IMR-90 (cell line): ENCODE measurements around the gene GATA1. TPM values are rescaled to one million over a fixed set of nuclear protein-coding genes. Genes with fewer than 3 reads are reported as not detected.

Source experiments
- ATAC-seq: fragments of 200-7000 bp; cut with Tn5 transposase; 2 replicates; pipeline ENCODE4 v1.9.1; 2020; ENCODE audit warnings: low read depth, mild to moderate bottlenecking, moderate library complexity
- BruUV-seq: library from RNA; stranded (reverse); fragments of 400-500 nt; replicated peaks from 2 replicates; lab custom pipeline; 2021; lab: Mats Ljungman, UMichigan
- CTCF ChIA-PET: fragments of 300-600 bp; formaldehyde crosslinking; extraction: SDS; loops from one replicate; lab custom pipeline; 2021; ENCODE audit warnings: antibody characterized with exemption; lab: Yijun Ruan, JAX
- POLR2A ChIA-PET: fragments of 300-600 bp; sonication (Branson Sonifier 250); formaldehyde crosslinking; loops from one replicate; lab custom pipeline; 2022; ENCODE audit warnings: antibody characterized with exemption; ENCODE audit not compliant: unreplicated experiment; lab: Charles Lee
- DNase-seq: peaks from one replicate; pipeline ENCODE4 v3.0.0; 2013
- H2AFZ ChIP-seq: replicated peaks from 2 replicates; pipeline ENCODE3; 2013; ENCODE audit warnings: low read length, mild to moderate bottlenecking; ENCODE audit not compliant: poor library complexity
- H2AK5ac ChIP-seq: 2 replicates; pipeline ENCODE4 v1.6.1; 2013; ENCODE audit warnings: low read depth, low read length, inconsistent platforms
- H2AK9ac ChIP-seq: replicated peaks from 2 replicates; pipeline ENCODE3; 2013; ENCODE audit warnings: mild to moderate bottlenecking, low read depth, low read length, moderate library complexity; ENCODE audit not compliant: poor library complexity
- H2BK120ac ChIP-seq: 2 replicates; pipeline ENCODE4 v1.6.1; 2013; ENCODE audit warnings: low read depth, low read length, inconsistent platforms
- H2BK15ac ChIP-seq: 3 replicates; pipeline ENCODE4 v1.6.1; 2013; ENCODE audit warnings: low read depth, low read length, inconsistent platforms
- H2BK20ac ChIP-seq: 2 replicates; pipeline ENCODE4 v1.6.1; 2013; ENCODE audit warnings: low read depth, mild to moderate bottlenecking, inconsistent platforms, low read length, moderate library complexity
- H2BK5ac ChIP-seq: 2 replicates; pipeline ENCODE4 v1.6.1; 2013; ENCODE audit warnings: mild to moderate bottlenecking, low read depth, low read length, inconsistent platforms; ENCODE audit not compliant: poor library complexity, severe bottlenecking
- H3K14ac ChIP-seq: replicated peaks from 2 replicates; pipeline ENCODE4 v1.6.1; 2013; ENCODE audit warnings: low read depth, low read length, inconsistent platforms
- H3K18ac ChIP-seq: 2 replicates; pipeline ENCODE4 v1.6.1; 2013; ENCODE audit warnings: low read depth, low read length, control low read depth
- H3K23ac ChIP-seq: 2 replicates; pipeline ENCODE4 v1.6.1; 2013; ENCODE audit warnings: low read depth, low read length, inconsistent platforms
- H3K27ac ChIP-seq: 2 replicates; pipeline ENCODE4 v1.5.1; 2013; ENCODE audit warnings: mild to moderate bottlenecking, control low read depth, low read length; ENCODE audit not compliant: insufficient read depth
- H3K27me3 ChIP-seq: 2 replicates; pipeline ENCODE4 v1.6.1; 2013; ENCODE audit warnings: low read length; ENCODE audit not compliant: control insufficient read depth, insufficient read depth
- H3K36me3 ChIP-seq: 2 replicates; pipeline ENCODE4 v1.6.1; 2013; ENCODE audit warnings: low read length, mixed read lengths; ENCODE audit not compliant: control insufficient read depth, insufficient read depth
- H3K4ac ChIP-seq: 2 replicates; pipeline ENCODE4 v1.6.1; 2013; ENCODE audit warnings: low read depth, low read length, inconsistent platforms
- H3K4me1 ChIP-seq: 2 replicates; pipeline ENCODE4 v1.6.1; 2013; ENCODE audit warnings: low read length, mixed read lengths; ENCODE audit not compliant: control insufficient read depth, insufficient read depth
- H3K4me2 ChIP-seq: 2 replicates; pipeline ENCODE4 v1.6.1; 2013; ENCODE audit warnings: low read depth, mild to moderate bottlenecking, control low read depth, low read length, moderate library complexity
- H3K4me3 ChIP-seq: 2 replicates; pipeline ENCODE4 v1.5.1; 2013; ENCODE audit warnings: low read depth, mild to moderate bottlenecking, control low read depth, low read length, moderate library complexity; ENCODE audit not compliant: insufficient read depth
- H3K56ac ChIP-seq: 2 replicates; pipeline ENCODE4 v1.6.1; 2013; ENCODE audit warnings: low read length, inconsistent platforms; ENCODE audit not compliant: insufficient read depth; ENCODE audit errors: extremely low read depth
- H3K79me1 ChIP-seq, 2 experiments: 2 replicates each; pipeline ENCODE4 v1.6.1; 2013; ENCODE audit warnings: low read length in 2 of 2, inconsistent platforms in 1 of 2, low read depth in 1 of 2
- H3K9ac ChIP-seq: 2 replicates; pipeline ENCODE4 v1.6.1; 2013; ENCODE audit warnings: low read depth, low read length, control low read depth
- H3K9me1 ChIP-seq: 2 replicates; pipeline ENCODE4 v1.6.1; 2013; ENCODE audit warnings: low read length, inconsistent platforms; ENCODE audit not compliant: insufficient read depth
- H3K9me3 ChIP-seq: 2 replicates; pipeline ENCODE4 v1.6.1; 2013; ENCODE audit warnings: low read length; ENCODE audit not compliant: control insufficient read depth, insufficient read depth
- H4K20me1 ChIP-seq: 2 replicates; pipeline ENCODE4 v1.6.1; 2013; ENCODE audit warnings: low read length, inconsistent platforms; ENCODE audit not compliant: insufficient read depth
- H4K5ac ChIP-seq: 2 replicates; pipeline ENCODE4 v1.6.1; 2013; ENCODE audit warnings: mild to moderate bottlenecking, low read depth, low read length, control low read depth
- H4K8ac ChIP-seq, 2 experiments: 2 replicates each; pipeline ENCODE4 v1.6.1; 2013; ENCODE audit warnings: low read depth in 2 of 2, low read length in 2 of 2, control low read depth in 1 of 2, inconsistent platforms in 1 of 2
- H4K91ac ChIP-seq: 2 replicates; pipeline ENCODE4 v1.6.1; 2013; ENCODE audit warnings: low read depth, low read length, inconsistent platforms; ENCODE audit not compliant: insufficient read depth
- BHLHE40 ChIP-seq: fragments of 150-350 bp; IDR thresholded peaks from 2 replicates; pipeline ENCODE4 v1.6.1; 2016; ENCODE audit warnings: mild to moderate bottlenecking, low read depth, low read length
- ELK1 ChIP-seq: fragments of 150-350 bp; IDR thresholded peaks from 2 replicates; pipeline ENCODE4 v1.6.1; 2016; ENCODE audit warnings: low read depth, mild to moderate bottlenecking, low read length, moderate library complexity, borderline replicate concordance
- FOS ChIP-seq: fragments of 150-350 bp; IDR thresholded peaks from 2 replicates; pipeline ENCODE4 v1.6.1; 2016; ENCODE audit warnings: low read depth, low read length
- MAFK ChIP-seq: IDR thresholded peaks from 2 replicates; pipeline ENCODE4 v1.6.1; 2012; ENCODE audit warnings: low read depth, low read length, improper control_type of control experiment
- MAZ ChIP-seq: IDR thresholded peaks from 2 replicates; pipeline ENCODE4 v1.6.1; 2012; ENCODE audit warnings: low read depth, mild to moderate bottlenecking, low read length, improper control_type of control experiment, moderate library complexity, borderline replicate concordance
- POLR2A ChIP-seq: IDR thresholded peaks from 2 replicates; pipeline ENCODE4 v1.6.1; 2012; ENCODE audit warnings: mild to moderate bottlenecking, low read depth, low read length
- USF2 ChIP-seq: fragments of 150-350 bp; IDR thresholded peaks from 2 replicates; pipeline ENCODE4 v1.6.1; 2017; ENCODE audit warnings: mild to moderate bottlenecking, antibody characterized with exemption, low read length, low read depth
- WGBS, 2 experiments: methylation state at CpG; one replicate each; pipeline versions ENCODE4 v1.1.5 to v1.1.7; 2013; ENCODE audit warnings: missing lambda C conversion rate in 2 of 2; ENCODE audit not compliant: insufficient read length in 1 of 2; ENCODE audit errors: extremely low coverage in 2 of 2; 5-methylcytosine and 5-hydroxymethylcytosine counted together
- dilution Hi-C: fragments of 300-500 bp; cut with HindIII; formaldehyde crosslinking; loops from one replicate; pipeline ENCODE4 v1.14.3; 2018; ENCODE audit warnings: low sequenced_read_pairs; ENCODE audit not compliant: unreplicated experiment
- in situ Hi-C: fragments of 300-500 bp; cut with MboI; formaldehyde crosslinking; loops from 3 replicates; pipeline ENCODE4 v1.14.3; 2019; ENCODE audit warnings: low sequenced_read_pairs, inconsistent platforms, mixed read lengths
- intact Hi-C: fragments of 100-400 bp; cut with micrococcal nuclease; formaldehyde crosslinking; loops from 2 replicates; pipeline ENCODE4 v1.10.0; 2022
- polyA plus RNA-seq, 3 experiments: library from polyadenylated mRNA; depleted of rRNA; stranded (reverse); fragments of >200 nt; gene quantifications; 2 replicates each; pipeline ENCODE4 v1.2.3, GENCODE V29; 2012; ENCODE audit warnings: low replicate concordance in 1 of 3
- total RNA-seq: library from RNA; depleted of rRNA; stranded (reverse); fragments of >200 nt; gene quantifications from 2 replicates; pipeline ENCODE4 v1.2.3, GENCODE V29; 2012

GATA1 gene
- total and polyA plus RNA-seq, 2 of the 4 experiments (the other 2 are of a cell fraction): not detected

GRCh38 chrX:48737213-48737938, 49.0 kb upstream of the GATA1 start:
- in situ Hi-C loops: no loop called here
- H3K4me3 ChIP-seq: peak overlapping the region; percentile 53
- no peaks in the 10 kb centered on the region; the same call in 1 of the 2 replicates for H3K27me3 ChIP-seq
- peak overlapping the region; percentile 70 for H3K27ac ChIP-seq
- DNase-seq: peak; percentile 97
- 0 out of 2 replicates have a peak, but pooled peaks cover 3% of the 10 kb centered on the region for H3K9me1 ChIP-seq
- no peak overlapping the region for H2BK15ac ChIP-seq
- WGBS, 2 experiments: 29% methylated on average over 13 of the region's 48 CpGs; no CpG with 5 or more reads in 1 of the 2 experiments
- no peak overlapping the region for H2BK20ac ChIP-seq
- H3K4me1 ChIP-seq: no peaks in the 10 kb centered on the region
- peak overlapping the region; percentile 35 for H4K91ac ChIP-seq
- peak overlapping the region; percentile 77 for H3K23ac ChIP-seq
- peak overlapping the region; percentile 66 for H3K9ac ChIP-seq
- H3K4me2 ChIP-seq: peak overlapping the region; percentile 57
- no peaks in the 10 kb centered on the region for H4K20me1 ChIP-seq
- H2AK5ac ChIP-seq: peak overlapping the region; percentile 59; the same call in 1 of the 2 replicates
- H2AK9ac ChIP-seq: peak overlapping the region; percentile 91
- no peak overlapping the region for H3K18ac ChIP-seq
- intact Hi-C loops: loop anchor here (1.0 kb wide), 1 partner anchor 64 kb away; no protein-coding TSS in a partner anchor
- ChIA-PET POLR2A (no interaction called here), CTCF (no interaction called here)
- ATAC-seq: peak; percentile 100
- no TSS peak for BruUV-seq
- no peaks in the 10 kb centered on the region; the same call in 1 of the 2 replicates for H3K9me3 ChIP-seq
- peak overlapping the region; percentile 1 for H2BK5ac ChIP-seq
- TF ChIP-seq FOS (no peak), USF2 (no peak), MAFK (peak; percentile 65; the same call in 1 of the 2 replicates), POLR2A (peak; percentile 50; the same call in 1 of the 2 replicates), BHLHE40 (peak; percentile 74), MAZ (peak; percentile 61; the same call in 1 of the 2 replicates), ELK1 (no peak)
- no peaks in the 10 kb centered on the region for H3K79me1 ChIP-seq
- peak overlapping the region; percentile 90 for H3K14ac ChIP-seq
- H3K4ac ChIP-seq: peak overlapping the region; percentile 90
- H3K56ac ChIP-seq: peak overlapping the region; percentile 65
- peak overlapping the region; percentile 54 for H4K5ac ChIP-seq
- H2BK120ac ChIP-seq: no peak overlapping the region
- peak overlapping the region; percentile 83 for H2AFZ ChIP-seq
- no peaks in the 10 kb centered on the region for H3K36me3 ChIP-seq
- dilution Hi-C loops: no loop called here
- H4K8ac ChIP-seq: peak overlapping the region; percentile 84 to 98
